RWPE1 (cell line): ENCODE data around the gene SNRPA.

Experiments
- CTCF ChIA-PET: fragments of 350-600 bp; sonication (Branson Sonifier 250); formaldehyde crosslinking; extraction: SDS; loops from one replicate; lab custom pipeline; 2021; lab: Yijun Ruan, JAX
- POLR2A ChIA-PET: fragments of 400-600 bp; formaldehyde crosslinking; extraction: SDS; loops from one replicate; lab custom pipeline; 2020; ENCODE audit warnings: antibody characterized with exemption; ENCODE audit not compliant: low non-redundant PET; lab: Yijun Ruan, JAX
- DNase-seq: peaks from one replicate; pipeline ENCODE4 v3.0.0; 2012; ENCODE audit warnings: low spot score
- H3K27ac ChIP-seq: fragments of 450-650 bp; 2 replicates; pipeline ENCODE4 v1.5.1; 2017
- CTCF ChIP-seq: fragments of 450-650 bp; conservative IDR thresholded peaks from 2 replicates; pipeline ENCODE4 v1.5.1; 2017; ENCODE audit warnings: low read depth, mild to moderate bottlenecking

SNRPA gene

GRCh38 chr19:40785526-40785925, 34.5 kb downstream of the SNRPA start:
- DNase-seq = no peak
- POLR2A ChIA-PET = no interaction called here
- CTCF ChIA-PET = no interaction called here
- H3K27ac ChIP-seq = peak overlapping the region; percentile 30; the same call in 1 of the 2 replicates
- no peak for TF ChIP-seq CTCF

- no peak for TF ChIP-seq CTCF
- no peak overlapping the region for H3K27ac ChIP-seq
- POLR2A ChIA-PET = interaction anchor here (0.5 kb wide), 1 partner anchor 231 kb away, joined by 6 read pairs; no protein-coding TSS in a partner anchor
- CTCF ChIA-PET = interaction anchor here (0.6 to 1.4 kb wide), 3 partner anchors 44 to 184 kb away, joined by 3 to 7 read pairs (median 4); no protein-coding TSS in a partner anchor
- DNase-seq = no peak
Measured at GRCh38 chr19:40786060-40787037, 35.3 kb downstream of the SNRPA start.

- DNase-seq = no peak
- peak overlapping the region; percentile 16 for H3K27ac ChIP-seq
- TF ChIP-seq CTCF = no peak
- POLR2A ChIA-PET = no interaction called here
- CTCF ChIA-PET = no interaction called here
Measured at GRCh38 chr19:40791349-40791748, 40.3 kb downstream of the SNRPA start.

GRCh38 chr19:40791996-40792395, 41.0 kb downstream of the SNRPA start:
- CTCF ChIA-PET = no interaction called here
- DNase-seq = no peak
- POLR2A ChIA-PET = no interaction called here
- no peak for TF ChIP-seq CTCF
- peak overlapping the region; percentile 16; the same call in 1 of the 2 replicates for H3K27ac ChIP-seq

- peak overlapping the region; percentile 88 for H3K27ac ChIP-seq
- no peak for DNase-seq
- CTCF ChIA-PET = interaction anchor here (0.6 kb wide), 1 partner anchor 340 kb away, joined by 3 read pairs; no protein-coding TSS in a partner anchor
- TF ChIP-seq CTCF = no peak
- POLR2A ChIA-PET = no interaction called here
Measured at GRCh38 chr19:40797166-40797962, 46.4 kb downstream of the SNRPA start.
